Endothelial cell of umbilical vein (primary cell): ENCODE data around the gene ADAT3. TPM values are rescaled to one million over a fixed set of nuclear protein-coding genes. Genes with fewer than 3 reads are reported as not detected.

Experiments used
- BruUV-seq: library from RNA; stranded (reverse); fragments of 400-500 nt; replicated peaks from 2 replicates; lab custom pipeline; 2021; lab: Mats Ljungman, UMichigan
- CTCF ChIA-PET: fragments of 300-600, 350-600 bp; sonication (Branson Sonifier 250); formaldehyde crosslinking; loops from one replicate; lab custom pipeline; 2021; ENCODE audit warnings: antibody characterized with exemption, inconsistent platforms; lab: Charles Lee
- POLR2A ChIA-PET: fragments of 300-600, 350-600 bp; sonication (Branson Sonifier 250); formaldehyde crosslinking; loops from one replicate; lab custom pipeline; 2021; ENCODE audit warnings: antibody characterized with exemption, inconsistent platforms; lab: Charles Lee
- DNase-seq: peaks from one replicate; pipeline ENCODE4 v3.0.0-alpha.2; 2011; ENCODE audit warnings: low read depth, low spot score
- FAIRE-seq: peaks from 2 replicates; lab custom pipeline; 2011; peaks lifted over from hg19 to GRCh38; lab: Jason Lieb, UNC
- H2AFZ ChIP-seq: 2 replicates; pipeline ENCODE4 v1.6.0; 2012; ENCODE audit warnings: low read depth, low read length, control low read depth, inconsistent platforms
- H3K27ac ChIP-seq: 2 replicates; pipeline ENCODE4 v1.5.1; 2011; ENCODE audit warnings: low read depth, mild to moderate bottlenecking, control low read depth, low read length, moderate library complexity; ENCODE audit not compliant: insufficient read depth
- H3K27me3 ChIP-seq, 2 experiments: 2 replicates each; pipeline versions ENCODE4 v1.6.0 to v1.6.1; 2011; ENCODE audit warnings: low read length in 2 of 2, mixed read lengths in 1 of 2; ENCODE audit not compliant: control insufficient read depth in 2 of 2, insufficient read depth in 2 of 2
- H3K36me3 ChIP-seq, 2 experiments: 2 replicates in 1 of 2; 3 replicates in 1 of 2; pipeline ENCODE4 v1.5.1; 2011; ENCODE audit warnings: low read length in 2 of 2, mild to moderate bottlenecking in 1 of 2, moderate library complexity in 1 of 2; ENCODE audit not compliant: control insufficient read depth in 2 of 2, insufficient read depth in 2 of 2; ENCODE audit errors: extremely low read depth in 1 of 2
- H3K4me1 ChIP-seq: 3 replicates; pipeline ENCODE4 v1.5.1; 2011; ENCODE audit warnings: mild to moderate bottlenecking, low read length; ENCODE audit not compliant: control insufficient read depth, insufficient read depth; ENCODE audit errors: extremely low read depth
- H3K4me2 ChIP-seq: 2 replicates; pipeline ENCODE4 v1.6.1; 2011; ENCODE audit warnings: low read length, control low read depth, mixed read lengths; ENCODE audit not compliant: insufficient read depth
- H3K4me3 ChIP-seq, 3 experiments: fragments of 200-600 bp in 1 of 3; sonication (generic), shearing (Covaris generic) in 1 of 3; replicated peaks in 1 of 3; 2 replicates each; pipeline ENCODE4 v1.5.1; 2011 to 2016; ENCODE audit warnings: control low read depth in 3 of 3, low read length in 3 of 3, mild to moderate bottlenecking in 2 of 3, inconsistent platforms in 1 of 3, low read depth in 1 of 3, moderate library complexity in 1 of 3; ENCODE audit not compliant: insufficient read depth in 1 of 3
- H3K79me2 ChIP-seq: 2 replicates; pipeline ENCODE4 v1.6.0; 2012; ENCODE audit warnings: low read length, inconsistent platforms; ENCODE audit not compliant: control insufficient read depth, insufficient read depth
- H3K9ac ChIP-seq: replicated peaks from 2 replicates; pipeline ENCODE3; 2011; ENCODE audit warnings: low read length, control low read depth; ENCODE audit not compliant: insufficient read depth; ENCODE audit errors: extremely low read depth
- H3K9me1 ChIP-seq: replicated peaks from 3 replicates; pipeline ENCODE4 v1.6.0; 2011; ENCODE audit warnings: mild to moderate bottlenecking, low read length; ENCODE audit not compliant: control insufficient read depth, insufficient read depth; ENCODE audit errors: extremely low read depth
- H3K9me3 ChIP-seq: replicated peaks from 2 replicates; pipeline ENCODE4 v1.5.1; 2012; ENCODE audit warnings: low read length, inconsistent platforms; ENCODE audit not compliant: control insufficient read depth, insufficient read depth
- H4K20me1 ChIP-seq: replicated peaks from 2 replicates; pipeline ENCODE3; 2011; ENCODE audit warnings: mild to moderate bottlenecking, low read length; ENCODE audit not compliant: control insufficient read depth, insufficient read depth; ENCODE audit errors: extremely low read depth
- EZH2 ChIP-seq: IDR thresholded peaks from 2 replicates; pipeline ENCODE4 v1.6.1; 2012; ENCODE audit warnings: borderline replicate concordance, low read depth, mild to moderate bottlenecking, moderate library complexity, low read length, inconsistent platforms; ENCODE audit not compliant: severe bottlenecking
- FOS ChIP-seq: IDR thresholded peaks from 2 replicates; pipeline ENCODE4 v1.6.1; 2011; ENCODE audit warnings: mild to moderate bottlenecking, low read length, moderate library complexity, borderline replicate concordance; ENCODE audit not compliant: insufficient read depth
- GATA2 ChIP-seq: IDR thresholded peaks from 2 replicates; pipeline ENCODE4 v1.7.0; 2011; ENCODE audit warnings: low read depth, mild to moderate bottlenecking, moderate library complexity, mixed read lengths, low read length; ENCODE audit not compliant: insufficient read length, insufficient read depth
- JUN ChIP-seq: IDR thresholded peaks from 2 replicates; pipeline ENCODE4 v1.6.1; 2011; ENCODE audit warnings: borderline replicate concordance, low read depth; ENCODE audit not compliant: insufficient read length, insufficient read depth
- MYC ChIP-seq: IDR thresholded peaks from one replicate; pipeline ENCODE4 v1.6.1; 2011; ENCODE audit warnings: mild to moderate bottlenecking, low read depth, low read length
- POLR2A ChIP-seq: IDR thresholded peaks from 2 replicates; pipeline ENCODE4 v1.6.1; 2012; ENCODE audit warnings: low read depth, mild to moderate bottlenecking, control low read depth, low read length
- POLR2AphosphoS5 ChIP-seq: IDR thresholded peaks from 2 replicates; pipeline ENCODE4 v1.6.1; 2012; ENCODE audit warnings: low read depth, mild to moderate bottlenecking, control low read depth, low read length, moderate library complexity; ENCODE audit not compliant: insufficient read depth
- dilution Hi-C: fragments of 300-500 bp; cut with MboI; formaldehyde crosslinking; loops from one replicate; pipeline ENCODE4 v1.15.0; 2019; ENCODE audit warnings: low sequenced_read_pairs; ENCODE audit not compliant: extremely low pct_ligation_motif_present
- intact Hi-C: fragments of 100-400 bp; cut with micrococcal nuclease; formaldehyde crosslinking; loops from one replicate; pipeline ENCODE4 v1.10.0; 2022
- polyA plus RNA-seq, 4 experiments: library from polyadenylated mRNA; depleted of rRNA in 3 of 4; stranded (reverse) in 3 of 4; unstranded in 1 of 4; fragments of >200 nt; gene quantifications; 2 replicates each; pipeline versions ENCODE4 v1.2.1 to v1.2.3, GENCODE V29; 2011 to 2012; ENCODE audit warnings: missing spikeins in 1 of 4
- total RNA-seq: library from RNA; stranded (reverse); gene quantifications from 2 replicates; pipeline ENCODE4 v1.2.3, GENCODE V29; 2021
- TF ChIP-seq, protein P1 (sequence below): IDR thresholded peaks from 2 replicates; pipeline ENCODE4 v1.6.1; 2011; ENCODE audit not compliant: insufficient read depth, insufficient read length
- TF ChIP-seq, protein P2 (sequence below), 2 donors: IDR thresholded peaks; 1 replicate in 1 of 2; 2 replicates in 1 of 2; pipeline ENCODE4 v1.5.1; 2011; ENCODE audit warnings: low read length in 2 of 2, mild to moderate bottlenecking in 2 of 2, moderate library complexity in 2 of 2, control low read depth in 1 of 2, inconsistent platforms in 1 of 2, low read depth in 1 of 2; ENCODE audit not compliant: insufficient read depth in 1 of 2; ENCODE audit errors: extremely low read depth in 1 of 2

Gene ADAT3
- total and polyA plus RNA-seq, 2 donors (not counting 3 experiments of a cell fraction or from before 2014, with no cell fraction given), result 5.7 to 11.7 TPM

DNA sequence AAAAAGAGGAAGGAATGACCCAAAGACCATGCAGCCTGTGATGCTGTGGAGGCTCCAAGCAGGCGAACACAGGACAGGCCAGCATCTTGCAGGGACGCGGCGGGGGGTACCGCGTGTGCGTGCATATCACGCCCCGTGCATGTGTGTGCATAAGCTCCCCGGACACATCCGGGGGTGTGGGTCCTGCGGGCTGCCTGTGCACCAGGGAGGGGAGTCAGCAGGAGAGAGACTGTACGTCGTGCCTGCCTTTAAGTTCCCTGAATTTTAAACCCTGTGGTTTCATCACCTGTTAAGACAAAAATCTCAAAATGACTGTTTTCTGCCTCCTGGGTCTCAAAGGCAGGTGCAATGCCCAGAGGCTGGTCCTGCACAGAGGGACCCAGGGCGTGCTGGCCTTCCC is 16.6 kb downstream of the ADAT3 start:
- Histone ChIP-seq H3K4me2 (no peak overlapping the region), H3K79me2 (no peaks in the 10 kb centered on the region), H3K4me1 (no peaks in the 10 kb centered on the region), H3K27ac (no peak overlapping the region), H4K20me1 (no peaks in the 10 kb centered on the region), H2AFZ (no peak overlapping the region), H3K4me3 (no peak overlapping the region), H3K9ac (no peak overlapping the region), H3K27me3 (no peaks in the 10 kb centered on the region), H3K36me3 (peaks cover 5 to 32% of the 10 kb centered on the region in 2 experiments), H3K9me3 (no peaks in the 10 kb centered on the region), H3K9me1 (no peaks in the 10 kb centered on the region)
- FAIRE-seq (no peak), DNase-seq (no peak)
- dilution Hi-C loops, result no loop called here
- intact Hi-C loops, result no loop called here
- CTCF ChIA-PET, result no interaction called here
- no peak for TF ChIP-seq FOS
- POLR2A ChIA-PET, result no interaction called here
- no TSS peak for BruUV-seq

DNA sequence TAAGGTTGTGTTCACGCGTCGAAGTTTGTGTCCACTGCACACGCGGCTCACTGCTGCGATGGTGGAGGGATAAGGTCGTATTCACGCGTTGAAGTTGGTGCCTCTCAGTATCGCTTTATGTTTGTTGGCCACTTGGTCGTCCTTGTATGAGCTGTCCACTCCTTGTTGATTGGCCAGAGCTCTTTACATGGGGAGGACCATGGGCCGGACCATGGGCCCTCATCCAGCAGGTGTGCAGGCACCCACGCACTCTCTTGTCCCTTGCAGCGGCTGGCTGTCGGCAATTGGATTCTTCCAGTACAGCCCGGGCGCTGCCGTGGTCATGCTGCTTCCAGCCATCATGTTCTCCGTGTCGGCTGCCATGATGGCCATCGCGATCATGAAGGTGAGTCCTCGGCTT is 17.6 kb downstream of the ADAT3 start:
- no peak overlapping the region for H2AFZ ChIP-seq
- intact Hi-C loops, result no loop called here
- TF ChIP-seq GATA2 (no peak), FOS (no peak), EZH2 (no peak), MYC (no peak), POLR2AphosphoS5 (no peak), POLR2A (no peak), JUN (no peak)
- TF ChIP-seq, protein P1, sequence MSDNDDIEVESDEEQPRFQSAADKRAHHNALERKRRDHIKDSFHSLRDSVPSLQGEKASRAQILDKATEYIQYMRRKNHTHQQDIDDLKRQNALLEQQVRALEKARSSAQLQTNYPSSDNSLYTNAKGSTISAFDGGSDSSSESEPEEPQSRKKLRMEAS, result no peak
- TF ChIP-seq, protein P2, sequence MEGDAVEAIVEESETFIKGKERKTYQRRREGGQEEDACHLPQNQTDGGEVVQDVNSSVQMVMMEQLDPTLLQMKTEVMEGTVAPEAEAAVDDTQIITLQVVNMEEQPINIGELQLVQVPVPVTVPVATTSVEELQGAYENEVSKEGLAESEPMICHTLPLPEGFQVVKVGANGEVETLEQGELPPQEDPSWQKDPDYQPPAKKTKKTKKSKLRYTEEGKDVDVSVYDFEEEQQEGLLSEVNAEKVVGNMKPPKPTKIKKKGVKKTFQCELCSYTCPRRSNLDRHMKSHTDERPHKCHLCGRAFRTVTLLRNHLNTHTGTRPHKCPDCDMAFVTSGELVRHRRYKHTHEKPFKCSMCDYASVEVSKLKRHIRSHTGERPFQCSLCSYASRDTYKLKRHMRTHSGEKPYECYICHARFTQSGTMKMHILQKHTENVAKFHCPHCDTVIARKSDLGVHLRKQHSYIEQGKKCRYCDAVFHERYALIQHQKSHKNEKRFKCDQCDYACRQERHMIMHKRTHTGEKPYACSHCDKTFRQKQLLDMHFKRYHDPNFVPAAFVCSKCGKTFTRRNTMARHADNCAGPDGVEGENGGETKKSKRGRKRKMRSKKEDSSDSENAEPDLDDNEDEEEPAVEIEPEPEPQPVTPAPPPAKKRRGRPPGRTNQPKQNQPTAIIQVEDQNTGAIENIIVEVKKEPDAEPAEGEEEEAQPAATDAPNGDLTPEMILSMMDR (IDR thresholded peaks at IDR 0.05; ENCODE audit: extremely low read depth in 1 of 2, insufficient read depth in 1 of 2, low read depth in 1 of 2, low read length in 2 of 2), result no peak
- no peaks in the 10 kb centered on the region for H4K20me1 ChIP-seq
- H3K4me3 ChIP-seq, result no peak overlapping the region
- H3K4me2 ChIP-seq, result no peak overlapping the region
- no peak overlapping the region for H3K27ac ChIP-seq
- H3K4me1 ChIP-seq, result no peaks in the 10 kb centered on the region
- ChIA-PET POLR2A (no interaction called here), CTCF (no interaction called here)
- no peaks in the 10 kb centered on the region for H3K79me2 ChIP-seq
- no peaks in the 10 kb centered on the region for H3K27me3 ChIP-seq
- no TSS peak for BruUV-seq
- peaks cover 5 to 32% of the 10 kb centered on the region in 2 experiments for H3K36me3 ChIP-seq
- H3K9me1 ChIP-seq, result no peaks in the 10 kb centered on the region
- dilution Hi-C loops, result no loop called here
- H3K9ac ChIP-seq, result no peak overlapping the region
- no peak for DNase-seq
- H3K9me3 ChIP-seq, result no peaks in the 10 kb centered on the region
- FAIRE-seq, result no peak
